AG08396 (cell line): ENCODE data around the gene TMOD1.
"Not testable (repeated sequence)": the region's sequence is repeated elsewhere in the genome, so short reads cannot be mapped to it uniquely, and the experiment has no call there.

Experiments
- DNase-seq: peaks from one replicate; pipeline ENCODE4 v3.0.0; 2012; ENCODE audit warnings: low spot score, mixed read lengths

TMOD1 gene

GRCh38 chr9:97568461-97569275 is 67.2 kb downstream of the TMOD1 start:
- no peak for DNase-seq

- peak; percentile 35 for DNase-seq
Measured at GRCh38 chr9:97570899-97571298, 69.4 kb downstream of the TMOD1 start.

DNA sequence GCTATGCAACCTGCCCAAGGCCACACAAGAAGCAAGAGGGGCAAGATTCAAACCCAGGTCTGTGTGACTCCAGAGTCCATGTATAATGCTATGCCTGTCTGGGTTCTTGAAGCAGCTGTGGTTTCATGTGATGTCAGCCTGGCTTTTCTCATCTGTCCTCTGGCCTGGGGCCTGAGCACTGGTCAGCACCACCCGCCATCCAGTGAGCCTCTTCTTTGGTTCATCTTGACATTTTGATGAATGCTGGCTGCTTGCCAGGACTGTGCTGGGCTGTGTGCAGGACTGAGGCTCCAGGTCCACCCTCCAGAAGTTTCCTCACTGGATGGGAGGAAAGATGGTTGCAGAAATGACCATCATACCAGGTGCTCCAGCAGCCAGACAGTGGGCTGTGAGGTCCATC is 70.2 kb downstream of the TMOD1 start:
- DNase-seq: no peak

DNA sequence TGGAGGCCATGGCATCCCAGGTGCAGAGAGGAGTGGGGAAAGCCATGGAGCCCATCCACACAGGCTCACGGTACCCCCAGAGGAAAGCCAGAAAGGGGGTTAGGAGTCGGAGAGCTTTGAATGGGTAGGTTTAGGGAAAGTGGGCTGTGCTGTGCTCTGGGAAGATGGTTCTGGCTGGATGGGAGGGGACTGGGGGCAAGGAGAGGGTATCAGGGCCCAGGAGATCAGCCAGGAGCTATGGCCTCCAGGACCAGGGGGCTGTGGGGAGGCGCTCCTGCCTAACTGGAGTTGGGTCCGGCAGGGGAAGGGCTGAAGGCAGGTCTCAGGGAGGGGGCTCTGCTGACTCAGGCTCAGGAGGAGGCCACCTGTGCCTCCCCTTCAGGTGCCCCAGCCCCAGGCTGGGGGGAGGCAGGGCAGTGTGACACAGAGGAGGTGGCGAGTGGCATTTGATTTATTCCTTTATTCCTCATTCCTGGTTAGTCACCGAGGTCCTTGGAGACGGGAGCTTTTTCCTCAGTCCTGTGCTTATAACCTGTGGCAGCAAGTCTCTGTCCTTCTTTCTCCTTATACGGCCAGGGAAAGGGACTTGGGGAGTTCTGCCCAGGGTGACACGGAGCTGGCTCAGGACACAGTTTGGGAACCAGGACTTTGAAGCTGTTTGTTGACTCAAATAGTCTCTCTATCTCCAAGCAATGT is 70.9 kb downstream of the TMOD1 start:
- DNase-seq: no peak

- DNase-seq: no peak
Measured at GRCh38 chr9:97572892-97573365, 71.5 kb downstream of the TMOD1 start.

DNA sequence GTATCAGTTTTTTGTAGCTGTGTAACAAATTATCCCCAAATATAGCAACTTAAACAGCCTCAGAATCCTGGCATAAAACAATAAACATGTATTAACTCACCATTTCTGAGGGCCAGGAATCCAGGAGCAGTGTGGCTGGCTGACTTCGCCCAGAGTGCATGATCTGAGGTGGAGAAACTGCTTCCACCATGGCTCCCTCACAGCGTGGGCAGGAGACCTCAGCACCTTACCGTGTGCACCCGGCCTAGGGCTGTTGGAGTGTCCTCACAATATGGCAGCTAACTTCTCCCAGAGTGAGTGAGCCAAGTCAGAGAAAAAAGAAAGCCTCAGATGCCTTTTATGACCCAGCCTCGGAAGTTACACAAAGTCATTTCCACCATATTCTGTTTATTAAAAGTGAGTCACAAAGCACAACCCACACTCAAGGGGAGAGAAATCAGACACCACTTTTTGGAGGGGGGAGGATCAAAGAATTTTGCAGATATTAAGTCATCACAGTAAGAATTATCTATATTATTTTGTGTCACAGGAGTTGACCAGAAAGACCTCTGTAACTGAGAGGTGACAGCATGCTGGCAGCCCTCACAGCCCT is 72.1 kb downstream of the TMOD1 start:
- peak; percentile 34 for DNase-seq

- DNase-seq: not testable (repeated sequence)
Measured at GRCh38 chr9:97574101-97574571, 72.7 kb downstream of the TMOD1 start.

DNA sequence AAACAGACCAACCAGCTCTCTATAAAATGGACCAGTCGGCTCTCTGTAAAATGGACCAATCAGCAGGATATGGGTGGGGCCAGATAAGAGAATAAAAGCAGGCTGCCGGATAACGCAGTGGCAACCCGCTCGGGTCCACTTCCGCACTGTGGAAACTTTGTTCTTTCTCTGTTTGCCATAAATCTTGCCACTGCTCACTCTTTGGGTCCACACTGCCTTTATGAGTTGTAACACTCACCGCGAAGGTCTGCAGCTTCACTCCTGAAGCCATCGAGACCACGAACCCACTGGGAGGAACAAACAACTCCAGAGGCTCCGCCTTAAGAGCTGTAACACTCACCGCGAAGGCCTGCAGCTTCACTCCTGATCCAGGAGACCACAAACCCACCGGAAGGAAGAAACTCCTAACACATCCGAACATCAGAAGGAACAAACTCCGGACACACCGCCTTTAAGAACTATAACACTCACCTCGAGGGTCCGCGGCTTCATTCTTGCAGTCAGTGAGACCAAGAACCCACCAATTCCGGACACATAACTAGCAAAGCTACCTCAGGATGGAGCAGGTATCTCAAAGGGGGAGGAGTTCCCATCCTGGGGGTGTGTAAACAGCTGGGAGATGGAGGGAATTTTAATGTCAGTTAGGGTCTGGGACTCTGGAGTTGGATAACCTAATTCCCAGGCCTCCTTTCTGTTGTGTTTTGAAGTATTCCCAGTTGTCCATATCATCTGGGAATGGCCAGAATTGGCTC is 73.6 kb downstream of the TMOD1 start:
- not testable (repeated sequence) for DNase-seq

GRCh38 chr9:97575673-97576200 is 74.3 kb downstream of the TMOD1 start:
- no peak for DNase-seq

GRCh38 chr9:97577051-97577450 is 75.6 kb downstream of the TMOD1 start:
- no peak for DNase-seq

- no peak for DNase-seq
Measured at GRCh38 chr9:97578846-97579245, 77.4 kb downstream of the TMOD1 start.

GRCh38 chr9:97579914-97580313 is 78.4 kb downstream of the TMOD1 start:
- DNase-seq: no peak

DNA sequence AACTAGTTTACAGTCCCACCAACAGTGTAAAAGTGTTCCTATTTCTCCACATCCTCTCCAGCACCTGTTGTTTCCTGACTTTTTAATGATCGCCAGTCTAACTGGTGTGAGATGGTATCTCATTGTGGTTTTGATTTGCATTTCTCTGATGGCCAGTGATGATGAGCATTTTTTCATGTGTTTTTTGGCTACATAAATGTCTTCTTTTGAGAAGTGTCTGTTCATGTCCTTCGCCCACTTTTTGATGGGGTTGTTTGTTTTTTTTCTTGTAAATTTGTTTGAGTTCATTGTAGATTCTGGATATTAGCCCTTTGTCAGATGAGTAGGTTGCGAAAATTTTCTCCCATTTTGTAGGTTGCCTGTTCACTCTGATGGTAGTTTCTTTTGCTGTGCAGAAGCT is 80.1 kb downstream of the TMOD1 start:
- DNase-seq: not testable (repeated sequence)

- not testable (repeated sequence) for DNase-seq
Measured at GRCh38 chr9:97584778-97585177, 83.3 kb downstream of the TMOD1 start.

DNA sequence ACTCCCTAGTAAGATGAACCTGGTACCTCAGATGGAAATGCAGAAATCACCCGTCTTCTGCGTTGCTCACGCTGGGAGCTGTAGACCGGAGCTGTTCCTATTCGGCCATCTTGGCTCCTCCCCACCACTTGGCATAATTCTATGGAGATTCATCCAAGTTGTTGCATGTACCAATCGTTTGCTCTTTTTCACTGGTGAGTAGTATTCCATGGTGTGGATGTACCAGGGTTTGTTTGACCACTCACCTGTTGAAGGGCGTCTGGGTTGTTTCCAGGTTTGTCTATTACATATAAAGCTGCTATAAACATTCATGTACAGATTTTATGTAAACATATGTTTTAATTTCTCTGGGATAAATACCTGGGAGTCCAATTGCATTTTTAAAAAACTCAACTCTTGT is 85.4 kb downstream of the TMOD1 start:
- not testable (repeated sequence) for DNase-seq

GRCh38 chr9:97591535-97591934 is 90.1 kb downstream of the TMOD1 start:
- DNase-seq: no peak

DNA sequence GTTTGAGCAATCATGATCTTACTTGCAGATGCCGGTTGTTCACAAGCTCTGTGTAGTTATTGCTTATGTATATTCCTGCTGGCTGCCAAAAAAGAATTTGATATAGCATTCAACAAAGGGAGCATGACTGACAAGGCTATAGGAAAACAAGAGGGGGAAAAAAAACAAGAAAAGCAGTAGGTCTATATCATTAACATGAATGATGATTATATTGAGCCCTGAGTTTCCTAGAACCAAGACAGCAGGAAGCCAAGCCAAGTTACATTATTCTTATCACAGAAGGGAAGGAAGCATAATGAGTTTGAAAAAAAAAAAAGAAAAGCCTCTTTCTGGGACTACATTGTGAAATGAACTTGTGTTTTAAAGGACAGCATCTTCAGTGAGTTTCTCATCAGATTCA is 90.7 kb downstream of the TMOD1 start:
- DNase-seq: no peak

DNA sequence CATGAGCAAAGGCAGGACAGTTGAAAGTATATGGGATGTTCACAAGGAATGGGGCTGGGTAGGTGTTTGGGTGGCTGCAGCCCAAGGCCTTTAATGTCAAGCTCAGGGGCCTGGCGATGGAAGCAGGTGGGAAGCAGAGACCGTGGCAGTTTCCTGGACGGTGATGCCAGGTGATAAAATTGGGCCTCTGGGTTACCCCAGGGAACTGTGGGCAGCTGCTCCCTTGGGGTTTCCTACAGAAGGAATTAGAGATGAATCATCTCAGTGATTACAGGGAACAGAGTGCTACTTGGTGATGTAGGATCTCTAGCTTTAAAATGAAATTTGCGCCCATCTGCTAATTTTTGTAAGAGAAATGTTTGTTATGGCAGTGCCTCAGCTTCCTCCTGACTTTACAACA is 92.5 kb downstream of the TMOD1 start:
- DNase-seq: peak; percentile 43

GRCh38 chr9:97594381-97594921 is 93.0 kb downstream of the TMOD1 start:
- no peak for DNase-seq

DNA sequence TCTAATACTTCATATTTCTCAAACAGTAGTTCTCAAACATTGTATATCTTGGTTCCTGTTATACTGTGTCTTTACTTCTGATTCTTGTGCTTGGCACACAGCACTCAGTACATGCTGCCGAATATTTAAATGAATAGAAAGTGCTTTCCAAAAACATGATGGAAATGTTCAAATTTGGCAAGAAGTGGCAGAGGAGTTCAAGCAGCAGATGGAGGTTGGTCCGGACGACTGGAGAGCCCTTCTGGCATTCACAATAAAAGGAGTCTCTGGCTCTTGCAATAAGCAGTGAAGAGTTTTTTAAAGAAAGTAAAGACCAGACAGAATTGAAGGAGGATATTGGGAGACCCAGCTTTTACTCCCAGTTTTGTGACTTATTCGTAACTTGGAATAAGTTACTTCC is 95.4 kb downstream of the TMOD1 start:
- no peak for DNase-seq

GRCh38 chr9:97598461-97599288 is 97.2 kb downstream of the TMOD1 start:
- peak; percentile 74 for DNase-seq
